ENCODE data around the gene S100G.

Gene S100G

GRCh38 chrX:16699389-16699788 lies 49.4 kb downstream of the S100G start:
- Histone ChIP-seq H3K36me3 (ENCODE audit: control insufficient read depth in 5 of 5, insufficient read depth in 5 of 5, low read length in 5 of 5) (peaks cover 5 to 16% (median 6%) of the 10 kb centered on the region in 5 donors), H3K4me1 (ENCODE audit: control insufficient read depth in 5 of 5, insufficient read depth in 5 of 5, low read length in 5 of 5) (no peaks in the 10 kb centered on the region), H3K9ac (ENCODE audit: low read length in 5 of 5) (no peak overlapping the region), H3K27me3 (ENCODE audit: control insufficient read depth in 5 of 5, insufficient read depth in 4 of 5, low read length in 5 of 5) (peaks cover 0 to 9% (median 3%) of the 10 kb centered on the region in 5 donors), H3K4me3 (ENCODE audit: low read depth in 1 of 5, low read length in 5 of 5) (no peak overlapping the region), H3K9me3 (ENCODE audit: control insufficient read depth in 5 of 5, low read length in 5 of 5) (no peaks in the 10 kb centered on the region), H3K27ac (ENCODE audit: low read depth, low read length) (no peak overlapping the region)

DNA sequence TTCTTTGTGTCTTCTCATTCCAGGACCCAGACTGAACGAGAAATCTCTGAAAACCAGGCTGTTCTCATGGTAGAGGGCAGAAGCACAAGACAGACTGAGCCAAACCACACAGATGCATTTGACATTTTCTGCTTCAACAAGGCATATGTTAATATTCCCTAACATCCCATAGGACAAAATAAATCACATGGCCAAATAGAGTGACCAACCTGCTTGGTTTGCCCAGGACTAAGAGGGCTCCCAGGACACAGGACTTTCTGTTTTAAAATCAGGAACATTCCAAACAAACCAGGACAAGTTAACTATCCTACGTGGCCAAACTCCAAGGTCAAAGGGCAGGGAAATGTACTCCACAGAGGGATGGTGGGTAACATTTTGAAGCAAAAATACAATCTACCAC lies 50.8 kb downstream of the S100G start:
- Histone ChIP-seq H3K27ac (ENCODE audit: low read depth, low read length) (no peak overlapping the region), H3K9ac (ENCODE audit: low read length in 5 of 5) (no peak overlapping the region), H3K9me3 (ENCODE audit: control insufficient read depth in 5 of 5, low read length in 5 of 5) (no peaks in the 10 kb centered on the region), H3K4me3 (ENCODE audit: low read depth in 1 of 5, low read length in 5 of 5) (no peak overlapping the region), H3K4me1 (ENCODE audit: control insufficient read depth in 5 of 5, insufficient read depth in 5 of 5, low read length in 5 of 5) (no peaks in the 10 kb centered on the region), H3K36me3 (ENCODE audit: control insufficient read depth in 5 of 5, insufficient read depth in 5 of 5, low read length in 5 of 5) (peaks cover 5 to 16% (median 6%) of the 10 kb centered on the region in 5 donors), H3K27me3 (ENCODE audit: control insufficient read depth in 5 of 5, insufficient read depth in 4 of 5, low read length in 5 of 5) (peaks cover 0 to 11% (median 3%) of the 10 kb centered on the region in 5 donors)

DNA sequence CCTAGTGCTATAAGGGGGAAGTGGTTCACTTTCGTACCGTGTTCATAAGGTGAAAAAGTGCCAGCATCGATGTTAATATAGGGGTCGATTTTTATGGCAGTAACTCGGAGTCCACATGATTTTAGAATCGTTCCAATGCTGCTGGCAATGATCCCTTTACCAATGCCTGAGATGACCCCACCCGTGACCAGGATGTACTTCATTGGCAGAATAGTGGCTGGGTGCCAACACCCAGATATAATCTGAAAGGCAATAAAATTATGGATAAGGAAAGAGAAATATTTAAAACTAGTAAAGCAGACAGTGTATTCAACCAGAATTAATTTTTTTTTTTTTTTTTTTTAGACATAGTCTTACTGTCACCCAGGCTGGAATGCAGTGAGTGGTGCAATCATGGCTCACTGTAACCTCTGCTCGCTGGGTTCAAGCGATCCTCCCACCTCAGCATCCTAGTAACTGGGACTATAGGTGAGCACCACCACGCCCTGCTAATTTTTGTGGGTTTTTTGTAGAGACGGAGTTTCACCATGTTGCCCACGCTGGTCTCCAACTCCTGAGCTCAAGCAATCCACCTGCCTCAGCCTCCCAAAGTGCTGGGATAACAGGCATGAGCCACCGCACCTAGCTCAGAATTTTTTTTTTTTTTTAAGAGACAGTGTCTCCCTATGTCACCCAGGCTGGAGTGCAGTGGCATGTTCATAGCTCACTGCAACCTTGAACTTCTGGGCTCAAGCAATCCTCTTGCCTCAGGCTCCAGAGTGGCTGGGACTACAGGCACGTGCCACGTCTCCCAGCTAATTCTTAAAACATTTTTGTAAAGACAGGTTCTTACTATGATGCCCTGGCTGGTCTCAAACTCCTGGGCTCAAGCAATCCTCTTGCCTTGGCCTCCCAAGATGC lies 53.0 kb downstream of the S100G start:
- H3K4me1 ChIP-seq (ENCODE audit: control insufficient read depth in 5 of 5, insufficient read depth in 5 of 5, low read length in 5 of 5): no peaks in the 10 kb centered on the region
- no peak overlapping the region for H3K27ac ChIP-seq (ENCODE audit: low read depth, low read length)
- H3K4me3 ChIP-seq (ENCODE audit: low read depth in 1 of 5, low read length in 5 of 5): no peak overlapping the region
- H3K27me3 ChIP-seq (ENCODE audit: control insufficient read depth in 5 of 5, insufficient read depth in 4 of 5, low read length in 5 of 5): peaks cover 0 to 4% (median 0%) of the 10 kb centered on the region in 5 donors
- H3K9ac ChIP-seq (ENCODE audit: low read length in 5 of 5): no peak overlapping the region
- H3K9me3 ChIP-seq (ENCODE audit: control insufficient read depth in 5 of 5, low read length in 5 of 5): no peaks in the 10 kb centered on the region
- H3K36me3 ChIP-seq (ENCODE audit: control insufficient read depth in 5 of 5, insufficient read depth in 5 of 5, low read length in 5 of 5): peaks cover 1 to 6% (median 3%) of the 10 kb centered on the region in 5 donors
